Measurements from ENCODE around the gene PDE4D. TPM values are rescaled to one million over a fixed set of nuclear protein-coding genes. Genes with fewer than 3 reads are reported as not detected.

The PDE4D gene
- total and polyA plus RNA-seq, 8 donors: 1.5 to 7.1 (median 3.1) TPM

DNA sequence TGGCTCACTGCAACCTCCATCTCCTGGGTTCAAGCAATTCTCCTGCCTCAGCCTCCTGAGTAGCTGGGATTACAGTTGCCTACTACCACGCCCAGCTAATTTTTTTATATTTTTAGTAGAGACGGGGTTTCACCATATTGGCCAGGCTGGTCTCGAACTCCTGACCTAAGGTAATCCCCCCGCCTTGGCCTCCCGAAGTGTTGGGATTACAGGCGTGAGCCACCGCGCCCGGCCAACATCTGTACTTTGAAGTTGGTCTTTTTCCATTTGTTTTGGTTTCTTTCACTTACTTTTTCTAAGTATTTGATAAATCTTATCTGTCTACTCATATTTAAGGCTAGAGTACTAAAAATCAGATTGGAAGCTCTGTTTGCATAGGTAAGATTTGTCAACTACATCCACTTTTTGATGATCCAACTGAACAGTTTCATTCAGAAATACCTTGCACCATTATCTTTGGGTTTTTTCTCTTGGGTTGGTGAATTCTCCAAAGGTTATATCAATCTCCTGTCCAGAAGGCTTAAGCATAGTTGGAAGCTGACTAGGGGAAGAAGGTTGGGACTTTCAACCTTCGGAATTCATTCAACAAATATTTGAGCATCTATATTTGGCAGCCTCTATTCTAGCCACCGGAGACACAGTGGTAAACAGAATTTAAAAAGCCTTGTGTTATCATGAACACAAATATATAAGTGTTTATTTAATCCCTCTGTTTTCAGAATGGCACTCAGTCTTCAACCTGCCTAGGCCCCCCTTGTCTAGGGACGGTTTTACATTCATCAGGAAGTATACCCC lies 821.6 kb downstream of the PDE4D start:
- TF ChIP-seq CTCF (IDR thresholded peaks at IDR 0.05): no peak
- FAIRE-seq: no peak
- H3K27me3 ChIP-seq: no peaks in the 10 kb centered on the region
- 80 to 82% methylated on average over 12 of the region's 12 CpGs for WGBS, 2 donors
- no peak overlapping the region for H3K4me3 ChIP-seq
- no peak overlapping the region for H3K27ac ChIP-seq
- H3K9me3 ChIP-seq: no peaks in the 10 kb centered on the region
- H3K4me1 ChIP-seq: no peaks in the 10 kb centered on the region
- DNase-seq: no peak
- intact Hi-C loops (cut with DNase I): no loop called here
- no peak for ATAC-seq
- H3K36me3 ChIP-seq: no peaks in the 10 kb centered on the region

- DNase-seq (peak in 2 of 6 donors; percentile 7 to 24), ATAC-seq (peak; percentile 66 to 92 (median 85)), FAIRE-seq (no peak)
- WGBS, 2 donors: 41 to 48% methylated on average over 2 of the region's 2 CpGs
- Histone ChIP-seq H3K4me1 (no peaks in the 10 kb centered on the region), H3K27me3 (no peaks in the 10 kb centered on the region), H3K36me3 (no peaks in the 10 kb centered on the region), H3K9me3 (no peaks in the 10 kb centered on the region), H3K4me3 (no peak overlapping the region), H3K27ac (no peak overlapping the region)
- TF ChIP-seq CTCF (IDR thresholded peaks at IDR 0.05): no peak
- intact Hi-C loops (cut with DNase I): no loop called here
These were observed 824.0 kb downstream of the PDE4D start for GRCh38 chr5:59069438-59070079.

DNA sequence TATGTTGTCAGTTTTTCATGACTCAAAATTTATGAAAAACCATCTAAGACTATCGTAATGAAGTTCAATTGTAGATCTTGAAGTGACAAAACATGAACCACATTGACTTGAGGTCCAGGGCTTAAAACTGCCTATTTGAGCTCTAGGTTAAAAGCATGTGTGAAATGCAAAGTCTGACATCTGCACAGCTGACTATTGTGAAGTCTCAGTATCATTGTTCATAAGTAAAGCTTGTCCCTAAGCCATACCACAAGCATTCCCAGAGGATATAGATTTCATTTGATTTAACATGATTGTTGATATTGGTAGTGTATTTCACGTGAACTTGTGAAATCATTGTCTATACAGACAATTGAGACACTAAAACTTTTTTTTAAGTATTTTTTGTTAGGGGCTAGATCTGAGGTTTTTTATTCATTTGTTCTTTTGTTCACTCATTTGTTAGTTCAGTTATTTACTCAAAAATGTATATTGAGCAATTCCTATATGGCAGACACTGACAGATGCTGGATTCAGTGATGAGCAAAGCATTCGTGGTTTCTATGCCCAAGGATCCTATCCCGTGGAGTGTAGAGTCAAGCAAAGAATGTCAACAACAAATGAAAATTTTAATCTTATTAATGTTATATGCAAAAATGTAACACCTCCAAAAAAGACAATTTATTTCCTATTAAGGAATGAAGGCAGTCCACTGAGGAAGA lies 825.4 kb downstream of the PDE4D start:
- TF ChIP-seq CTCF (IDR thresholded peaks at IDR 0.05): no peak
- ATAC-seq: no peak
- 92 to 96% methylated on average over 4 of the region's 4 CpGs for WGBS, 2 donors
- no peaks in the 10 kb centered on the region for H3K27me3 ChIP-seq
- no peak for FAIRE-seq
- DNase-seq: no peak
- intact Hi-C loops (cut with DNase I): no loop called here
- no peaks in the 10 kb centered on the region for H3K9me3 ChIP-seq
- H3K36me3 ChIP-seq: no peaks in the 10 kb centered on the region
- H3K27ac ChIP-seq: no peak overlapping the region
- H3K4me3 ChIP-seq: no peak overlapping the region
- peaks cover 0 to 5% (median 0%) of the 10 kb centered on the region in 3 donors for H3K4me1 ChIP-seq

- FAIRE-seq: no peak
- H3K9me3 ChIP-seq: no peaks in the 10 kb centered on the region
- DNase-seq: no peak
- no peaks in the 10 kb centered on the region for H3K27me3 ChIP-seq
- ATAC-seq: no peak
- no peak overlapping the region for H3K4me3 ChIP-seq
- H3K4me1 ChIP-seq: peaks cover 0 to 8% (median 0%) of the 10 kb centered on the region in 3 donors
- TF ChIP-seq CTCF (IDR thresholded peaks at IDR 0.05): no peak
- 77 to 81% methylated on average over 5 of the region's 5 CpGs for WGBS, 2 donors
- H3K27ac ChIP-seq: no peak overlapping the region
- intact Hi-C loops (cut with DNase I): no loop called here
- H3K36me3 ChIP-seq: no peaks in the 10 kb centered on the region
These were observed 827.0 kb downstream of the PDE4D start for GRCh38 chr5:59066367-59067163.

All from pancreas (tissue), 10 donors.